ENCODE measurements around the gene ZNF836. TPM values are rescaled to one million over a fixed set of nuclear protein-coding genes. Genes with fewer than 3 reads are reported as not detected.
A peak's percentile ranks its signal among the peaks of the same experiment; 100 is the strongest.

ZNF836 gene
- total RNA-seq, 1 experiment from 2014 or later, result 14.3 TPM

DNA sequence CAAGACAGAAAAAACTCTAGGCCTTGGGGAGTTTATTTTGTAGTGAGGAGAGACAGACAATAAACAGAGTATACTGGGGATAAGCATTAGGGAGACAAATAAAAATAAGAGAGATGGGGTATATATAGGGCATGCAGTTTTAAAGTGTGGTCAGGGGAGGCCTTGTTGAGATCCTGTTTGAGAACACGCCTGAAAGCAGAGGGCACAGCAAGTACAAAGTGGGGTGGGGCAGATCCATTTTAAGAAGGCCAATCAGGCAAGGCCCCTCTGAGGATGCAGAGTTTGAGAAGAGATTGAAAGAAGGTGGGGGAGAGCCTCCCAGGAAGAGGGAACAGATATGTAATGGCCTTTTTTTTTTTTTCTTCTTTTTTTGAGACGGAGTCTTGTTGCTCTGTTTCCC, 20.5 kb upstream of the ZNF836 start:
- peaks cover 74% of the 10 kb centered on the region for H3K79me2 ChIP-seq (ENCODE audit: low read depth)
- no peak overlapping the region for H2AFZ ChIP-seq
- no TSS peak for BruUV-seq (replicated peaks)
- no peak overlapping the region for H3K27ac ChIP-seq
- peak overlapping the region; percentile 84; the same call in 1 of the 2 replicates for H3K4me3 ChIP-seq
- CTCF ChIA-PET, result no interaction called here
- peaks cover 17% of the 10 kb centered on the region for H3K4me1 ChIP-seq (replicated peaks; ENCODE audit: insufficient read depth)
- POLR2A ChIA-PET (ENCODE audit: unreplicated experiment), result no interaction called here
- H3K36me3 ChIP-seq (ENCODE audit: low read depth), result peaks cover 29% of the 10 kb centered on the region
- peaks cover 4% of the 10 kb centered on the region; the same call in 1 of the 2 replicates for H3F3A ChIP-seq (ENCODE audit: insufficient read depth, low read depth)
- H3K27me3 ChIP-seq (ENCODE audit: insufficient read depth, low read depth), result no peaks in the 10 kb centered on the region
- intact Hi-C loops (cut with micrococcal nuclease; ENCODE audit: unreplicated experiment), result no loop called here
- DNase-seq, result no peak
- H3K4me2 ChIP-seq, result peak overlapping the region; percentile 97
- TF ChIP-seq, protein P1, sequence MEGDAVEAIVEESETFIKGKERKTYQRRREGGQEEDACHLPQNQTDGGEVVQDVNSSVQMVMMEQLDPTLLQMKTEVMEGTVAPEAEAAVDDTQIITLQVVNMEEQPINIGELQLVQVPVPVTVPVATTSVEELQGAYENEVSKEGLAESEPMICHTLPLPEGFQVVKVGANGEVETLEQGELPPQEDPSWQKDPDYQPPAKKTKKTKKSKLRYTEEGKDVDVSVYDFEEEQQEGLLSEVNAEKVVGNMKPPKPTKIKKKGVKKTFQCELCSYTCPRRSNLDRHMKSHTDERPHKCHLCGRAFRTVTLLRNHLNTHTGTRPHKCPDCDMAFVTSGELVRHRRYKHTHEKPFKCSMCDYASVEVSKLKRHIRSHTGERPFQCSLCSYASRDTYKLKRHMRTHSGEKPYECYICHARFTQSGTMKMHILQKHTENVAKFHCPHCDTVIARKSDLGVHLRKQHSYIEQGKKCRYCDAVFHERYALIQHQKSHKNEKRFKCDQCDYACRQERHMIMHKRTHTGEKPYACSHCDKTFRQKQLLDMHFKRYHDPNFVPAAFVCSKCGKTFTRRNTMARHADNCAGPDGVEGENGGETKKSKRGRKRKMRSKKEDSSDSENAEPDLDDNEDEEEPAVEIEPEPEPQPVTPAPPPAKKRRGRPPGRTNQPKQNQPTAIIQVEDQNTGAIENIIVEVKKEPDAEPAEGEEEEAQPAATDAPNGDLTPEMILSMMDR (conservative IDR thresholded peaks at IDR 0.05), result no peak
- TF ChIP-seq EZH2 (IDR thresholded peaks at IDR 0.05; ENCODE audit: low read depth), result no peak
- H4K20me1 ChIP-seq (ENCODE audit: insufficient read depth), result peaks cover 52% of the 10 kb centered on the region
- no peaks in the 10 kb centered on the region for H3K9me2 ChIP-seq (ENCODE audit: insufficient read depth)
- H3K9me3 ChIP-seq (ENCODE audit: insufficient read depth, low read depth), result no peaks in the 10 kb centered on the region

DNA sequence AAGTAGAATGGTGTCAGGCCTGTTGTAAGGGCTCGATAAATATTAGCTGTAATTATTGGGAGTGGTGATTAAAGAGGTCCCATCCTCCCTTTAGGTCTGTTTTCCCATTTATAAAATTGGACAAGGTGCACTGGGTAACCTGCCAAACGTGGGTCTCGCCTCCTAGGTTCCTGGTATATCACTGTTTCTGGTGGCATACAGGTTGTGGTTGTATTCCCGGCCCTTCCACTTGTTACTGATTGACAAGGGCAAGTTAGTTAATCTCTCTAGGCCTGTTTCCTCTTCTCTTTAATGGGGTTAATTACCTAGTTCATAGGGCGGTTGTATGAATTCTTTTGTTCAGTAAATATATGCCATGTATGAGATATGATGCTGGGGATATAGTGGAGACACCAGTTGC, 20.0 kb upstream of the ZNF836 start:
- DNase-seq, result no peak
- peaks cover 17% of the 10 kb centered on the region for H3K4me1 ChIP-seq (replicated peaks; ENCODE audit: insufficient read depth)
- H3K9me3 ChIP-seq (ENCODE audit: insufficient read depth, low read depth), result no peaks in the 10 kb centered on the region
- no peaks in the 10 kb centered on the region for H3K9me2 ChIP-seq (ENCODE audit: insufficient read depth)
- peaks cover 4% of the 10 kb centered on the region; the same call in 1 of the 2 replicates for H3F3A ChIP-seq (ENCODE audit: insufficient read depth, low read depth)
- POLR2A ChIA-PET (ENCODE audit: unreplicated experiment), result no interaction called here
- CTCF ChIA-PET, result no interaction called here
- H3K27ac ChIP-seq, result no peak overlapping the region
- no peak overlapping the region for H2AFZ ChIP-seq
- peak overlapping the region; percentile 84 for H3K4me3 ChIP-seq
- peaks cover 69% of the 10 kb centered on the region for H3K79me2 ChIP-seq (ENCODE audit: low read depth)
- no TSS peak for BruUV-seq (replicated peaks)
- no peaks in the 10 kb centered on the region for H3K27me3 ChIP-seq (ENCODE audit: insufficient read depth, low read depth)
- peaks cover 25% of the 10 kb centered on the region for H3K36me3 ChIP-seq (ENCODE audit: low read depth)
- intact Hi-C loops (cut with micrococcal nuclease; ENCODE audit: unreplicated experiment), result no loop called here
- peak overlapping the region; percentile 97 for H3K4me2 ChIP-seq
- H4K20me1 ChIP-seq (ENCODE audit: insufficient read depth), result peaks cover 48% of the 10 kb centered on the region
- TF ChIP-seq EZH2 (IDR thresholded peaks at IDR 0.05; ENCODE audit: low read depth), result no peak
- TF ChIP-seq, protein P1 (conservative IDR thresholded peaks at IDR 0.05), result no peak

DNA sequence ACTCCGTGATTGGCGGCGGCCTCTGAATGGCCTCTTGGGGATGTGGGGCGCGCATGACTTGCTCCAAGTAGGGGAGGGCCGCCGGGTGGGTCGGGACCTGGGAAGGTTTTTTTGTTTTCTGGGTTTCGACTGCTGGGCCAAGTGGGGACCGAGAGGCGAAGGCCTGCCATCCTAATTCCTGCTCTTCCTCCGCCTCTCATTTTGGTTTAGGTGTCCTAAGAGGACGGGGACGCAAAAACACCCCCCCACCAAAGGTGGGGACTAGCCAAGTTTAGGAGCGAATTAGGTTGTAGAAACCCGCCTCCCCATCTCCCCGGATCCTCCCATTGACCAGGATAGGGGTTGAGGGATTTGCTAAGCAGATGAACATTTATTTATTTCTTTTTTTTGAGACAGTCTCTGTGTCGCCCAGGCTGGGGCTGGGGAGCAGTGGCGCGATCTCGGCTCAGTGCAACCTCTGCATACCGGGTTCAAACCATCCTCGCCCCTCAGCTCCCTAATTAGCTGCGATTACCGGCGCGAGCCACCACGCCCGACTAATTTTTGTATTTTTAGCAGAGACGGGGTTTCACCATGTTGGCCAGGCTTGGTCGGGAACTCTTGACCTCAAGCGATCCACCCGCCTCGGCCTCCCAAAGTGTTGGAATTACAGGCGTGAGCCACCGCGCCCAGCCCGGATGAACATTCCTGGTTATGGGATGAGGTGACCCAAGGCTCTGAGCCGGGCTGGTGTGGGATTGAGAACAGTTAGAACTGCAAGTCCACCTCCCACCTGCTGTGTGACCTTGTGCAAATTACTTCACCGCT, 19.3 kb upstream of the ZNF836 start:
- H3K9me3 ChIP-seq (ENCODE audit: insufficient read depth, low read depth), result no peaks in the 10 kb centered on the region
- H3K9me2 ChIP-seq (ENCODE audit: insufficient read depth), result no peaks in the 10 kb centered on the region
- H3K27me3 ChIP-seq (ENCODE audit: insufficient read depth, low read depth), result no peaks in the 10 kb centered on the region
- intact Hi-C loops (cut with micrococcal nuclease; ENCODE audit: unreplicated experiment), result no loop called here
- ChIA-PET CTCF (no interaction called here), POLR2A (ENCODE audit: unreplicated experiment) (no interaction called here)
- H3K27ac ChIP-seq, result peak overlapping the region; percentile 87
- peak; percentile 5 to 39 for DNase-seq
- H3K4me2 ChIP-seq, result peak overlapping the region; percentile 97
- H4K20me1 ChIP-seq (ENCODE audit: insufficient read depth), result peaks cover 44% of the 10 kb centered on the region
- H3K36me3 ChIP-seq (ENCODE audit: low read depth), result peaks cover 18% of the 10 kb centered on the region
- peak overlapping the region; percentile 84 for H3K4me3 ChIP-seq
- BruUV-seq (replicated peaks), result TSS peak; percentile 41
- peak overlapping the region; percentile 91 for H2AFZ ChIP-seq
- H3K4me1 ChIP-seq (replicated peaks; ENCODE audit: insufficient read depth), result peaks cover 17% of the 10 kb centered on the region
- H3F3A ChIP-seq (ENCODE audit: insufficient read depth, low read depth), result peaks cover 4% of the 10 kb centered on the region; the same call in 1 of the 2 replicates
- no peak for TF ChIP-seq EZH2 (IDR thresholded peaks at IDR 0.05; ENCODE audit: low read depth)
- TF ChIP-seq, protein P1 (conservative IDR thresholded peaks at IDR 0.05), result no peak
- H3K79me2 ChIP-seq (ENCODE audit: low read depth), result peaks cover 62% of the 10 kb centered on the region

Measured in PC-9 (cell line).